DMS53 treated with DMSO at 0.1 percent for 48 hours (cell line): Measurements from ENCODE around the gene DMPK.

Experiments used
- DNase-seq: peaks from one replicate; lab custom pipeline; 2025; ENCODE audit not compliant: unreplicated experiment; lab: John Stamatoyannopoulos, UW

DMPK gene

DNA sequence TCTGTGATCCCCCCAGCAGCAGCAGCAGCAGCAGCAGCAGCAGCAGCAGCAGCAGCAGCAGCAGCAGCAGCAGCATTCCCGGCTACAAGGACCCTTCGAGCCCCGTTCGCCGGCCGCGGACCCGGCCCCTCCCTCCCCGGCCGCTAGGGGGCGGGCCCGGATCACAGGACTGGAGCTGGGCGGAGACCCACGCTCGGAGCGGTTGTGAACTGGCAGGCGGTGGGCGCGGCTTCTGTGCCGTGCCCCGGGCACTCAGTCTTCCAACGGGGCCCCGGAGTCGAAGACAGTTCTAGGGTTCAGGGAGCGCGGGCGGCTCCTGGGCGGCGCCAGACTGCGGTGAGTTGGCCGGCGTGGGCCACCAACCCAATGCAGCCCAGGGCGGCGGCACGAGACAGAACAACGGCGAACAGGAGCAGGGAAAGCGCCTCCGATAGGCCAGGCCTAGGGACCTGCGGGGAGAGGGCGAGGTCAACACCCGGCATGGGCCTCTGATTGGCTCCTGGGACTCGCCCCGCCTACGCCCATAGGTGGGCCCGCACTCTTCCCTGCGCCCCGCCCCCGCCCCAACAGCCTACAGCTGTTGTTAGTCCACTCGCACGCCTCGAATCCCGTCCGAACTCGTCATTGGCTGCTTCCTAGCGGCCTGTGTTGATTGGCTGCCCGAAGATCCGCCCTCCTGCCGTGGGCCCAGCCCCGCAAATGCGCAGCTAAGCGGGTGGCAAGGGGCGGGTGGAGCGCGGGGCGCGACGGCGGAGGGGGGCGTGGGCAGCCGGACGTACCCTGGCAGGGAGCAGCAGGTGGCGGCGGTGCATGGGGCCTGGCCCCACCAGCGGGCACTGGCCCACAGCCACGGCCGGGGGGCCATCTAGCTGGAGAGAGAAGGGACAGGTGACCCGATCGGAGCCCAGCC lies 11.8 kb downstream of the DMPK start:
- peak; percentile 98 for DNase-seq

DNA sequence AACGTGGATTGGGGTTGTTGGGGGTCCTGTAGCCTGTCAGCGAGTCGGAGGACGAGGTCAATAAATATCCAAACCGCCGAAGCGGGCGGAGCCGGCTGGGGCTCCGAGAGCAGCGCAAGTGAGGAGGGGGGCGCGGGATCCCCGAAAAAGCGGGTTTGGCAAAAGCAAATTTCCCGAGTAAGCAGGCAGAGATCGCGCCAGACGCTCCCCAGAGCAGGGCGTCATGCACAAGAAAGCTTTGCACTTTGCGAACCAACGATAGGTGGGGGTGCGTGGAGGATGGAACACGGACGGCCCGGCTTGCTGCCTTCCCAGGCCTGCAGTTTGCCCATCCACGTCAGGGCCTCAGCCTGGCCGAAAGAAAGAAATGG lies 12.5 kb downstream of the DMPK start:
- DNase-seq = peak; percentile 53

DNA sequence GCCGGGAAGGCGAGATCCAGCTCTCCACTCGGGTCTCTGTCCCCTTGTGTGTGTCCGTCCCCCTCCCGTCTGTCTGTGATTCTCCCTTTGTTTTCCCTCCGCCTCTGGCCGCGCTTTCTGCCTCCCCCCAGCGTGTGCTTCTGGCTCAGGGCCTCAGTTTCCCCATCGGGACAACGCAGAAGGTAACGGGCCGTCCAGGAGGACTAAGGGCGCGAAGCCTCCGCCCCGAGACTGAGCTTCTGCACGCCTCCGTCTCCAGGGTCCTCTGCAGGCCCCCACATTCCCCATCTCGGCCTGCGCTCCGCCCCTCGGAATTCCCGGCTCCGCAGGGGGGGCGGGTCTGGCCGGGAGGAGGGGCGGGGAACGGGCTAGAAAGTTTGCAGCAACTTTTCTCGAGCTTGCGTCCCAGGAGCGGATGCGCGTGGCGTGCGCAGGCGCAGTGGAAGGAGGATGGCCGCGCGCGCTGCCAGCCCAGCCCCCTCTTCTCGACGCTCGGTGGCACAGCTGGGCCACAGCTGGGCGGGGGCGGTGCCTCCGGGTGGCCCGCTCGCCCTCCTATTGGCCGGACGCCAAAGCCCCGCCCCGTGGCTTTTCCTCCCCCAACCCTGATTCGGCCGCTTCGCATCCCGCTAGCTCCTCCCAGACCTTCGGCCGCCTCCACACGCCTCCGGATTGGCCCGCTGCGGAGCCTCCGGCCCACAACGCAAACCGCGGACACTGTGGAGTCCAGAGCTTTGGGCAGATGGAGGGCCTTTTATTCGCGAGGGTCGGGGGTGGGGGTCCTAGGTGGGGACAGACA lies 13.1 kb downstream of the DMPK start, which contains the start of gene SIX5:
TSS of gene SIX5 (minus strand) at position 269 of the 799 bp plus-strand sequence. CDS start 408 bp downstream, outside the sequence.
- peak; percentile 94 for DNase-seq

DNA sequence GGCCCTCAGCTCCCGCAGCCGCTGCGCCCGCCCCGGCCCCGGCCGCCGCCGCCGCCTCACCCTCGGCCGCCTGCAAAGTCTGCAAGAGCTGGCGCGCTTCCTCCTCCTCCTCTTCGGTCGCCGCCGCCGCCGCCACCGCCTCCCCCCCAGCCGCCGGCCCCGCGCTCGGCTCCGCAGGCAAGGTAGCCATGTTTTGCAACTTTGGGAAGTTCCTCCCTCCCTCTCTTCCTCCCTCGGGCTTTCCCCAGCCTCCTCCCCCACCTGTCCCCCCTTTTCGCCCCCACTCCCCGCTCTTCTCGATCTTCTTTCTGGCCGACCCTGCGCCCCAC lies 13.7 kb downstream of the DMPK start:
- DNase-seq = no peak

DNA sequence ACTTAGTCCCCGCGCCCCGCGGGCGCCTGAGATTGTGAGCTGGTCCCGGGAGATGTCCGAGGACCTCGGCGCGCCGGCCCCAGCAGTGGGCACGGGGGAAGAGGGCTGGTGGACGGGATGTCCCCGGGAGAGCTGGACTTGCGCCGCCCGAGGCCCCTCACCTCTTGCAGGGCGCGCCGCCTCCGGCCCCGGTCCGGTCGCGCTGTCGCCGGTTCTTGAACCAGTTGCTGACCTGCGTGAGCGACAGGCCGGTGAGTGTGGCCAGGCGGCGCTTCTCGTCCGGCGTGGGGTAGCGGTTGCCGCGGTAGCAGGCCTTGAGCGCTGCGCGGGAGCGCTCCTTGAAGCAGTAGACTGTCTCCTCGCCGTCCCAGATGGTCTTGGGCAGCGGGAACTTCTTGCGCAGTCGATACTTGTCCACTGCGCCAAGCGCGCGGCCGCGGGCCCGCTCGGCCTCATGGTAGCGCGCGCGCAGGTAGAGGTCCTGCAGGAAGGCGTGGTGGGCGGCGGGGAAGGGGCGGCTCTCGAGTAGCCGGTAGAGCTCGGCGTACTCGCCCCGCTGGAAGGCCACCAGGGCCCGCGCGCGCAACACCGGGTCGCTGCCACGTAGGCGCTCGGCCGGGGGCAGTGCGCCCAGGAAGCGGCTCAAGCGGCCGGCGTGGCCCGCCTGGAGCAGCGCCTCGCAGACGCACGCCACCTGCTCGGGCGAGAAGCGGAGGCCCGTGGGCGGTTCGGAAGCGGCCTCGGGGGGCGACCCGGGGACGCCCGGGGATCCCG lies 14.2 kb downstream of the DMPK start:
- peak; percentile 29 for DNase-seq

DNA sequence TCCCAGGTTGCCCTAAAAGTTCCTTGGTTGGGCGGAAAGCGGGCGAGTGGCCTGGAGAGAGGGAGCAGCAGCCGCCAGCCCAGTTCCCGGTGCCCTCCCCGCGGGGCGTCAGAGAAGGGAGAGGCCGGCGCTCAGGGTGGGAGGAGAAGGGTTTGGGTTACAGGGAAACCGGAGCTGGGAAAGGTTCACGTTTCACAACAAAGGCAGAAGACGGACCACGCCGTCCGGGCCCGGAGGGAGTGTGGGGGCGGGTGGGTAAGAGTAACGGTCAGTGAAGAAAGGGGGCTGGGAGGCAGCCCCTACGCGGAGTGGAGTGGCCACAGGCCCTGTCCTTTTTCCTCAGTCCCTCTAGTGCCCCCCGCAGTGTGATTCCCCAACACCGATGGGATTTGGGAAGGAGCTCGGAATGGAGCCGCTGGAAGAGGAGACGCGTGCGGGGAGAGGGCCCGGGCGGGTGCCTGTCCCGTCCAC lies 14.8 kb downstream of the DMPK start:
- no peak for DNase-seq

DNA sequence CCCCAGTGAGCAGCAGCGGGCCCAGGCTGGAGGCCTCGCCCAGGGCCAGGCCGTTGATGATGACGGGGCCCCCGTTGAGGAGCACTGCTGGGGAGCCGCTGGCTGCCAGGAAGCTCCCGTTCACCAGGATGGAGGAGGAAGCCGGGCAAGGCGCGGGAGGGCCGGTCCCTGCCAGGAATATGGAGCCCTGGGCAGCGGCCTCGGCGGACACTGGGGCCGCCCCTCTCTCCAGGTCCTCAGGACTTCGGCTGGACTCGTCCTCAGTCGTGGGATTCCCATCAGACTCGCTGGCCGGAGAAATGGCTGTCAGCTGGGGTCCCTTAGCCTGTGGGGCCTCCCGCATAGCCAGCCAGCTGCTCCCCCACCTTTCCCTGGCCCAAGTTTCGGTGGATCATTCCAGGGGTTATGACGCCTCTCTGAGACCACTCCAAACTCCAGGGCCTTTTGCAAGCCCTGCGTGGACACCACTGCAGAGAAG lies 15.4 kb downstream of the DMPK start:
- no peak for DNase-seq

DNA sequence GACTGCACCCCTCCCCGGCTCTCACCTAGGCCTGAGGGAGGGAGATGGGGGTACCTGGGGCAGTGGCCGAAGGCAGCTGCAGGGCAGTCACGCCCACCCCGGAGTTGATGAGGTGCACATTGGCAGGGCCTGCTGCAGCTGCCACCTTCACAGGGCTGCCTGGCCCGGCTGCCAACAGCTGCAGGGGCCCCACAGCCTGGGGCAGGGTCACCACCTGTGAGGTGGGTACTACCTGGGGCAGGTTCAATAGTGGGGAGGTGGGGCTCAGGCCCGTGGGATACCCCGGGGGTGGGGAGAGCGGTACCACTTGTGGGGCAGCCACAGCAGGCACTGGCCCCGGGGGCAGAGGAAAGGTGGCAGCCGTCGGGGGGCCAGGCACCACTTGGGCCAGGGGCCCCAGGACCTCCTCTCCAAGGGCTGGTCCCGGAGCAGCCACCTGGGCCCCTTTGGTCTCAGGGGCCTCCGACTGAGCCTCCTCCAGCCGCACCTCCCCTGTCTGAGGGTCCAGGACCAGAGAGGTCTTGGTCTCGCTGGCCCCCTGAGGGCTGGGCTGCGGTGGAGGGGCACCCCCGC lies 15.9 kb downstream of the DMPK start:
- no peak for DNase-seq

DNA sequence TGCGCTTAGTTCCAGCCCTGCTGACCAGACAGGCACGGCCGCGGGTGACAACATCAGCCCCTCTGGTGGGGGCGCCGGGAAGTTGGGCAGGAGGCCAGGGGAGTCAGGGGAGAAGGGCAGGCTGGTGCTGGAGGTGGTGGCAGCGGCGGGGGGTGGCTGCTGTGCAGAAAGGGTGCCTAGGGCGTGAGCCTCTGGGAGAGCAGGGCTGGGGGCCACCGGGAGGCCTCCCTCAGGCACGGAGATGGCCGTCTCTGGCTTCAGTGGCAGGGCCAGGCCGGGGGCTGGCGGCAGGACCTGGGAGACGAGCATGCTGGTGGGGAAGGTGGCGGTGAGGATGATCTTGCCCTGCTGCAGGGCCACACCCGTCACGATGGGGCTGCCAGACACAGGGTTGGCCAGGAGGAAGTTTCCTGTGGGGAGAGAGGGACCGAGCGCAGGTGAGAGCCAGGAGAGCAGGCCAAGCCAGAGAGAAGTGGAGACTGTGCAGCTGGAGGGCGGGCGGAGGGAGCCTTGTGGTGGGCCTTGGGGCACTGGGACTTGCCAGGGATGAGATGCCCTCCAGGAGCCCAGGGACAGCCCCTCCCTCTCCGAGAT lies 16.5 kb downstream of the DMPK start:
- DNase-seq = no peak

DNA sequence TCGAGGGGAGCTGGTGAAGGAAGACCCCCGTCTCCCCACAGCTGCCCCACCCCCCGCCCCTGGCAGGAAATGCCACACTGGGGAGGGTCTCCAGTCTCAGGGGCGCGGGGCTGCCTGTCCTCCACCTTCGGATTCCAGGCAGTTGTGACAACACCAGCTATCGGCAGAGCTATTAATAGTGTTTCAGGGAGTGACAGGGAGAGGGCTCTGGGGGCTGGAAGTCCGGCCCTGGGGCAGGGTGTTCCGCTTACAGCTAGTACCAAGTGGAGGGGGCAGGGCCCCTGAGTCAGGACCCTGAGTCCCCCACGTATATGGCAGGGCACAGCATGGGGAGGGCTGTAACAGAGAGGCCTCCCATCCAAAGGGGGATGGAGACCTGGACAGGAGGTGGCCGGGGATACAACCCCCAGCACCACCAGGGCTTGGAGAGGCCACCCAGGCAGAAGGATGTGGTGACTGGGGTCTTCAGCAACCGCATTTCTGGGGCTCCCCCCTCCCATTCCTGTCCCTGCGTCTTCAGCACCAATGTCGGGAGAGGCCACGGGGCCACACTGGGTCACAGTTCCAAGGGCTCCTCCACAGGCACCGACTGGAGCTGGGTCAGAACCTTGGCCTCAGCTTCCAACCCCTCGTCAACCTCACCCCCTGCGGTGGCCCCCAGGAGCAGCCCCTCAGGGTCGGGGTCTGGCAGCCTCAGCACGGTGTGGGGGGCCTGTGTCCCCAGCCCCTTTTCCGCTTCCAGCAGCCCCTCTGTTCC lies 17.2 kb downstream of the DMPK start:
- DNase-seq = no peak

DNA sequence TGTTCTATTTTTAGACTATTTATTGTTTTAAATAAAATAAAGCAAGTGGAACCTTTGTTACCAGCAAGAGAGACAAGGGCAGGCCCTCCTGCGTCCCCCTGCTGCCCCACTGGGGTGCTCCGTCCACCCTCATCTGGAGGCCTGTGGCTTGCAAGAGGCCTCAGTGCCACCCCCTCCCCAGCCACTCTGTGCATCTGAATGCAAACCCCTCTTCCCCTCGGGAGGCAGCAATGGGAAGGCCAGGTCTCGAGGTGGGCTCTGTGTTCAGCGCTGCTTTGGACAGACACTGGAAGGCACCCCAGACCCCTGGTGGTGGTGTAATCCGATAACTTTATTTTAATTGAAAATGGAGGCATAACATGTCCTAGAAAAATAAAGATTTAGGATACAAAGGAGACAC lies 17.8 kb downstream of the DMPK start:
- DNase-seq = no peak

DNA sequence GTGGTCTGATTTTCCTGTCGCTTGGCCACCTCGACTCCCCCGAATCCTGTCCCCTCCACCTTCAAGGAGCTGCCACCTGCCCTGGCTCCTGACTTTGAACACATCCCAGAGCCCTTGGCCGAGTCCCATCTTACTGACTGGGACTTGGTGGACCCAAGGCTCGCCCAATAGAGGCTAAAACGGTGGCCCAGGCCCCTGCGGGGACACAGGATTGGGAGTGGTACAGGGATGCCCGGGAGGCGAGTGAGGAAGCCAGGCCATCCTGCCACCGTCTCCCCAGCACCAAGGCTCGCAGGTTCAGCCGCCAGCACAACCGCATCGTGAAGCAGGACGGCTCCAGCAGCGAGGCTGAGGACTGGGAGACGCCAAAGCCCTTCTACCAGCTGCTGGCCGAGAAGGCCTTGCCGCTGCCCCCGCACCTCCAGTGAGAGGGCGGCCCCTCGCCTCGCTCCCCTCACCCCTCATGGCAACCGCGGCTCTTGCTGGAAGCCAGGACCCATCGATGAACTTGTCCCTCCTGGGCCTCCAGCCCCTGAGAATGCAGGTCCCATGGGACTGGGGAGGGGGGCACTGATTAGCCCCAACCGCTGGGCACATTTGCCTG lies 18.5 kb downstream of the DMPK start:
- no peak for DNase-seq

DNA sequence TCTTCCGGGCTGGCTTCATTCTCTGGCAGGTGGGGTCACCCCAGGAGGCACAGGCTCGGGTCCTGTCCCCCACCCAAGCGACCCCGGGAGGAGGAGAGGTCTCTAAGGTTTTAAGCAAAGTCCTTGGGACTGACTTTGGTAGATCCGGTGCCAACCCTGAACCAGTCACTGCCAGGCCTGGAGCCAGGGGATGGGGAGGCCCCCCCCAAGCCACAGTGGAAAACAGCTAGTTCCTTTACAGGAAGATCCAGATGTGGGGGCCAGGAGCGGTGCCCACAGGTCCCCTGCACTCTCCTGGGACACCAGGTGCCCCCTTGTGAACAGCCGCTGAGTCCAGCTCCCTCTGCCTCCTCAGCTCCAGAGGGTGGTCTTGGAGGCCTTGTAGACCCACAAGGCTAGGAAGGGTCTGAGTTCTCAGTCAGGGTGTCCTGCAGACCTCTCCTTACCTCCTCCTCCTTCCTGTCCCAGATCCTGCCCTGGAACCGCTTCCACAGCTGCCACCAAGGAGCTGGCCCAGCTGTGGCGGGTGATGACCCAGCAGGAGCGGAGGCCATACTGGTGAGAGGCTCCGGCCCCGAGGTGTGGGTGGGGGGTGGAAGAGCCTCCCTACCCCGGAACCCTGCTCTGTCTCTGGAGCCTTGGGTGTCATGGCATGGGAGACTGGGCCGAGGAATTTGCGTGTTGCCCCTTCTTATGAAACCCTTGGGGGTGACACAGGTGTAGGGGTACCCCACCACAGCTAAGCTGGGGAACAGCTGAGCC lies 19.2 kb downstream of the DMPK start:
- DNase-seq = no peak

DNA sequence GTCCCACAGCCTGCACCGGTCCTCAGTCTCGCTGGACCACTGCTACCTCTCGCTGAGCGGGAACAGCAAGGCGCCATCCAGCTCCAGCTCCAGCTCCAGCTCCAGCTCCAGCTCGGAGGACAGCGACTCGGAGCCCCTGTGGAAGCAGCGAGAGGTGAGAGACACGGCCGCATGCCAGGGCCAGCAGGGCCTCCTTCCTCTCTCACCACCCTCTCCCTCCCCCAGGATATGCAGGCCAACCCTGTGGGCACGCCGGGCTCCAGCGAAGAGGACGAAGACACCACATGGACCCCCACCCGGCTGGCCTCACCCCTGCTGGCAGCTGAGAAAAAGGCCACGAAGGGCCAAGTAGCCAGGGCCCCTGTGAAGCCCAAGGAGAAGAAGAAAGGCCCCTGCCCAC lies 20.6 kb downstream of the DMPK start:
- DNase-seq = no peak

DNA sequence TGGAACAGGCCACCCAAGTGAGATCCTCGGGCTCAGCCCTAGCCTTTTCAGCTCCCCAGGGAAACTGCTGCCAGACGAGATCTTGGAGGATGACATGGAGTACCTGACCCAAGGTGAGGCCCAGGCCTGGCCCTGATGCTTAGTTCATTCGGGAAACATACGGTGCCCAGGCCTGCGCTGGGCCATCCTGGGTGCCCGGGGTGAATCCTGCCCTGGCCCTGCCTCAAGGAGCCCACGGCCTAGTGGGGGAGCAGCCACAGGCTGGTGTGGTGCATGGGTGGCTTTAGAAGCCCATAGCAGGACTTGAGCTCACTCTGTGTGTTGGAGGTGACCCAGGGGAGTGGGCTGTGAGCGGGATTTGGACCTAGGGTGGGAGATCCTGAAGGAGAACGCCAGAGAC lies 23.4 kb downstream of the DMPK start:
- DNase-seq = no peak

DNA sequence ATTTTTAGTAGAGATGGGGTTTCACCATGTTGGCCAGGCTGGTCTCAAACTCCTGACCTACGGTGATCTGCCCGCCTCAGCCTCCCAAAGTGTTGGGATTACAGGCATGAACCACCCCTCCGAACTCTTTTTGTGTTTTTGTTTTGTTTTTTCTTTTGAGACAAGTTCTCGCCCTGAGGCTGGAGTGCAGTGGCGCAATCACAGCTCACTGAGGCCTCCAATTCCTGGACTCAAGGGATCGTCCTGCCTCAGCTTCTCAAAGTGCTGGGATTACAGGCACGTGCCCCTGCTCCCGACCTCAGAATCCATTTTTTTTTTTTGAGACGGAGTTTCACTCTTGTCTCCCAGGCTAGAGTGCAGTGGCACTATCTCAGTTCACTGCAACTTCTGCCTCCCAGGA lies 24.6 kb downstream of the DMPK start:
- no peak for DNase-seq

DNA sequence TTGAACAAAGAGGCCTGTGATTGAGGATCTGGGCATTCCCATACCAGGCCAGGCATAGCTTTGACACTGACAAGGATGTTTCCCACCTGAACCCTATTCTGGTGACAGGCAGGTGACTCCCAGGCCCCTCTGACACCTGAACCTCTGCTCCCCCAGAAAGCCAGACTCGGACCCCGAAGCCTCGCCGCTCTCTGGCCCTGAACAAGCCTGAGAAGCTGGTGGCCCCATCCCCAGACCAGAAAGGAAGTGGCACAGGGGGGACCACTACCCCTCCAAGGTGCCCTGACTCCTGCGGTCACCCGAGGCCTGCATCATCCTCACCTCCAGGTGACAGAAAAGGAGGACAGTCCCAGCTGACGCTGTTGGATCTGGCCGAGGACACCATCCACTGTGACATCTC lies 28.0 kb downstream of the DMPK start:
- no peak for DNase-seq

DNA sequence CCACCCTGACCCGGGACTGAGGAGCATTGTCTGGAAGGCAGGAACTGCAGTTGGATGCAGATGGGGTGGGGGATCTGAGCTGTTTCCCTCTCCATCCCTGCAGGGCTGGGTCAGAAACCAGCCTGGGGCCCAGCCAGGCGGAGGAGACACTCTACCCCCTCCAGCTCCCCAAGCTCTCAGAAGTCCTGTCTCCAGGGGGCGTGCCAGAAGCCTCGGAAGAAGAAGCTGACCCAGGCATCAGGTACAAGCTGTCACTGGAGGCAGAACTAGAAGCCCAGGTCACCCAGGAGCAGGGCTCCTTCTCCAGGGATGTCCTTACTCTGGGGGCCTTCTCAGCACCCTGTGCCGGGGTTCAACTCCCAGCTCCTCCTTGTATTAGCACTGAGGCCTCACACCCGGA lies 28.7 kb downstream of the DMPK start:
- DNase-seq = no peak

DNA sequence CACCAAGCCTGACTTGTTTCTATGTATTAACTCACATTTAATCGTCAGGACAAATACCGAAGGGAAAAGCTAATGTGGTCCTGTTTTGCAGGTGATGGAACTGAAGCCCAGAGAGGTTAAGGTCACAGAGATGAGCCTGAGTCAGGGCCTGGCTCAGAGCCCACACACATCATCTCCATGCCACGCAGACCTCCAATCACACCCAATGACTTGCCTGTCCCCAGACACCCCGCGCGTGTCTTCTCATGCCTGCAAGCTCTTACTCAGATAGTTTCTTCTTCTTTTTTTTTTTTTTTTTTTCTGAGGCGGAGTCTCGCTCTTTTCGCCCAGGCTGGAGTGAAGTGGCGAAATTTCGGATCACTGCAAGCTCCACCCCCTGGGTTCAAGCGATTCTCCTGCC lies 29.7 kb downstream of the DMPK start:
- no peak for DNase-seq
